Activated naive CD4-positive, alpha-beta T cell treated with anti-CD3 and anti-CD28 coated beads, Interleukin-2, amount 50 U/mL, for 72 hours (primary cell): Measurements from ENCODE around the gene MNX1. TPM values are rescaled to one million over a fixed set of nuclear protein-coding genes. Genes with fewer than 3 reads are reported as not detected.
A peak's percentile ranks its signal among the peaks of the same experiment; 100 is the strongest.

Experiments
- ATAC-seq, 2 donors: fragments of 150-1000 bp; cut with Tn5 transposase; 2 replicates each; pipeline ENCODE4 v1.10.0; 2021; ENCODE audit warnings: mild to moderate bottlenecking in 2 of 2, moderate library complexity in 2 of 2
- DNase-seq, 2 donors: peaks; one replicate each; pipeline ENCODE4 v3.0.0; 2021 to 2022; ENCODE audit warnings: low spot score in 2 of 2
- H3K27ac Mint-ChIP-seq, 2 donors: one replicate each; pipeline ENCODE4 v1.8.0; 2022; ENCODE audit warnings: mild to moderate bottlenecking in 2 of 2, mixed read lengths in 2 of 2
- H3K36me3 Mint-ChIP-seq, 2 donors: one replicate each; pipeline ENCODE4 v1.8.0; 2022; ENCODE audit warnings: mixed read lengths in 2 of 2
- H3K9me3 Mint-ChIP-seq, 2 donors: one replicate each; pipeline ENCODE4 v1.8.0; 2022; ENCODE audit warnings: mixed read lengths in 2 of 2
- total RNA-seq, 2 donors: library from RNA; stranded (reverse); gene quantifications; one replicate each; pipeline ENCODE4 v1.2.3, GENCODE V29; 2022

Gene MNX1
- total RNA-seq, 2 donors from 2014 or later, result 0.12 TPM; not detected in 1

DNA sequence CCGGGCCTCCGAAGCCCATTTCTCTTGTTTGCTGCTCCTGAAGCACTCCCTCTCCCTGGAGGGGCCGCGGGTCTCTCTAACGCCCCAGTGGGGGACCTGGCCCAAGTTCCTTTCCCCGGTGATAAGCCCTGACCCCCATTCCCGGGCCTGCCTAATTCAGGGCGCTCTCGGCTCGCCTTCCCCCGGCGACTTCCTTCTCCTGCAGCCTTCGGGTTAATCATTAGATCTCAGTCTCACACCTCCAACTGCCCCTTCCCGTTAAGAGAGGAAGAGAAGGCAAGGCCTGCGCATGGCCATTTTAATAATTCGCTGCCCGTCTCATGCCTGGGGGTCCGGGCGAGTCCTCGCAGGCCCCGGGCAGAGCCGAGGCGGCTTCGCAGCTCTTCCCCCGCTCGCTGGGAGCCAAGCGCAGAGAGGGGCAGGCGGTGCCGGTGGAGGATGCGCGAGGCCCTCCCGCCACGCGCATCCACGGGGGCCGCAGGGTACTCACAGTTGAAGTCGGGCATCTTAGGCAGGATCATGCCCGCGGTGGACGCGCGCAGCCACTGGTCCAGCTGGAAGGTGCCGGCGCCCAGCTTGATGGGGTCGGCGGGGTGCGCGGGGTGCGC is 1.2 kb downstream of the MNX1 start:
- ATAC-seq, result no peak
- Mint-ChIP-seq H3K9me3 (no peaks in the 10 kb centered on the region), H3K27ac (no peak overlapping the region), H3K36me3 (no peaks in the 10 kb centered on the region)
- DNase-seq, result peak; percentile 23 to 51

DNA sequence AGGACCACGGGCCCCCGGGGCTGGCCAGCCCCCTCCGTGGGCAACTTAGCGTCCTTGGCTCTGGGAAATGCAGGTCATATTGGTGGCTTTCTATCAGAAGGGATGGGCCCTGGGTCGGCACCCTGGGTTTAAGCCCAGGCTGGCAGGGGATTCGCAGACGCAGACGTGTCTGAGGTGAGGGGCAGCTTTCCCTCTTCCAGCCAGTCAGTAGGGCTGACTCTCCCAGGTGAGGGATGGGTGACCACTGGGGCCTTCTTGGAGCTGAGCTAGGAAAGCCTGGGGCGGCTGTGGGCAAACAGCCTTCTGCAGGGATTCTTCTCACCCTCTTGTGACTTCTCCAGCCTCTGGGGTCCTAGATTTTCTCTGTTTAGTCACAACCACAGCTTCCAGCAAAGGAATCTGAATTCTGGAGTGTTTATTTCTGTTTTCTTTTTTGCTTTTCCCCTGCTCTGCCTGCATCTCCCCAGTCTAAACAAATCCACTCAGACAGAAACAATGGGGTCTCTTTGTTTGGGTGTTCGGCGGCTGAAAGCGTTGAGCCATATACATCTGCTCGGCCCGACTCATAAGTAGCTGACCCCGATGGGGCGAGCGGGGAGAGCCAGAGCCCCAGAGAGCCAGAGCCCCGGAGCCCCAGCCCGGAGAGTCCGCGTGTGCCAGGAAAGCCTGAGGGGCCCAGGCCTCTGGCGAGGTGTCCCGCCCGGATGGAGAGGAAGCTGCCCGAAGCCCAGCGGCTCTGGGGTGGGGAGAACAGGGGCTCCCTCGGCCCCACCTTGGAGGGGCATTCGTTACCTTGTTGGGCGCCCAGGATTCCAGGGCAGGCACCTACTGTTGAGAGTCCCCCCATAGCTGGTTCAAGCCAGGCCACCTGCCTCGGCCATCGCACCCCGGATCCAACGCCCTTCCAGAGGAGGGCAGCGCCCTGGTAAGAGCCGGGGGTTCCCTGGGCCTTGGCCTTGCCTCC is 2.0 kb downstream of the MNX1 start:
- no peaks in the 10 kb centered on the region for H3K9me3 Mint-ChIP-seq
- peak overlapping the region in 1 of 2 donors; percentile 17 for H3K27ac Mint-ChIP-seq
- no peaks in the 10 kb centered on the region for H3K36me3 Mint-ChIP-seq

DNA sequence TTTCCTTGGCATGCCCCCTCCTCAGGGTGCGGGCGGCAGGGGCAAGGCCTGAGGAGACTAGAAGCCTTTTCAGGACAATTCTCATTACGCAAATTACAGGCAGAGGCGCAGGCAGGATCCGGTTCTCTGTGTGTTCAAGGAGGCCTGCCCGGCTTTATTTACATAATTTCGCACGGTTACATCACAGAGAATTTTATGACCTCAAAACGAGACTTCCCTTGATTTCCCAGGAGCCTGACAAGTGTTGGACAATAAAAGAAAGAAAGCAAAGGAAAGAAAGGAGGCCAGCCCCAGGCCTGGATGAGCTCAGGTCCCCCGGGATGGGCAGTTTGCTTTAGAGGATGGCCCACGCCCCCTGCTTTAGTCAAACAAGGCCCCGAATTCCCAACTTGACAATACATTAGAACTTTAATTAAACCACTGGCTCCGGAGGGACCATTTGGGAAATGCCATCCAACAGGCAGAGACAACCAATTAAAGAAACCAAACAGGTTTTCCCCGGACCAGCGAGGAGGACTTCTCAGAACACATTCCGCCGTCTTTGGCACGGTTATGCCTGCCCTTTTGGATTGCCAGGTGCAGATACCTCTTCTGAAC is 2.9 kb downstream of the MNX1 start:
- DNase-seq (peak in 1 of 2 donors; percentile 4), ATAC-seq (no peak)
- no peaks in the 10 kb centered on the region for H3K9me3 Mint-ChIP-seq
- H3K27ac Mint-ChIP-seq, result no peak overlapping the region
- no peaks in the 10 kb centered on the region for H3K36me3 Mint-ChIP-seq

More for the DNA sequence above, 2.0 kb downstream of the MNX1 start:
- DNase-seq, result peak in 1 of 2 donors; percentile 48
- ATAC-seq, result no peak

DNA sequence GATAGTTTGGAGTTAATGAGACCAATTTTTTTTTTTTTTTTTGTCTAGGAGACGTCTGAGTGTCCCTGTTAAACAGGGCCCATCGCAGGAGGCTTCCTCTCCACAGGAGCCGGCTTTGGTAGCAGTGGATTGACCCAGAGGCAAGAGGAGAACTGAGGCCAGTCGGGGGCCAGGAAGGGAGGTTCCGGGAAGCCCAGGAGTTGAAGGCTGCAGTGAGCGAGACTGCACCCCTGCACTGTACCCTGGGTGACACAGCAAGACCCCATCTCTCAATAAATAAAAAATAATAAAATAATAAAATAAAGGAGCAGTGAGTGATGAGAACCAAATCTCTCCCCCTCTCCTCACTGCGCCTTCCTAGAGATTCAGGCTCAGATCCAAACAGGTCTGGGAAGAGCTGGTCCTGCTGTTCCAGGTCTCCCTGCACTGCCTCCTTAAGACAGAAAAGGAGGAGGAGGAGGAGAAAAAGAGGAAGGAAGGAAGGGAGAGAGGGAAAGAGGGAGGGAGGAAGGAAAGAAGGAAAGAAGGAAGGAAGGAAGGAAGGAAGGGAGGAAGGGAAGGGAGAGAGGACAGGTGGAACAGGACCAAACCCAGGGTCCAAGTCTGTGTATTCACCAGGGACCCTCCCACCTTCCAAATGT is 3.5 kb downstream of the MNX1 start:
- DNase-seq (peak in 1 of 2 donors; percentile 33), ATAC-seq (no peak)
- Mint-ChIP-seq H3K27ac (no peak overlapping the region), H3K36me3 (no peaks in the 10 kb centered on the region), H3K9me3 (no peaks in the 10 kb centered on the region)

DNA sequence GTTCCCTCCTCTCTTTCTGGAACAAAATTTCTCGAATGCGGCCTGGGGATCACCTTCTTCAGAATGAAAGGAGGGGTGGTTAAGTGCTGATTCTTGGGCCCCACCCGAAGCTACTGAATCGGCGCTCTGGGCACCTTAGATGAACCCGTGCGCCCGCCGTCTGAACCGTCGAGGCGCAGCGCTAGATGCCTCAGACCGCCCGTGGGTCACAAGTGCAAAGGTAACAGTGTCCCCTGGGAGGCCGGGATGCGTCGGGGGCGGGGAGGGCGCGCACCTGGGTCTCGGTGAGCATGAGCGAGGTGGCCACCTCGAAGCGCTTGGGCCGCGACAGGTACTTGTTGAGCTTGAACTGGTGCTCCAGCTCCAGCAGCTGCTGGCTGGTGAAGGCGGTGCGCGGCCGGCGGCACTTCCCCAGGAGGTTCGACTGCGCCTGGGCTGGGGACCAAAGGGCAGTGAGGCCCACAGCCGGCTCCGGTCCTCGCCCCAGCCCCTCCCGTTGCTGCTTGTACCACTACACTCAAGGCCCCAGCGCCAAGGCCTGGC is 4.2 kb downstream of the MNX1 start:
- Mint-ChIP-seq H3K27ac (peak overlapping the region in 1 of 2 donors; percentile 29), H3K36me3 (no peaks in the 10 kb centered on the region), H3K9me3 (no peaks in the 10 kb centered on the region)
- DNase-seq (peak in 1 of 2 donors; percentile 50), ATAC-seq (no peak)

DNA sequence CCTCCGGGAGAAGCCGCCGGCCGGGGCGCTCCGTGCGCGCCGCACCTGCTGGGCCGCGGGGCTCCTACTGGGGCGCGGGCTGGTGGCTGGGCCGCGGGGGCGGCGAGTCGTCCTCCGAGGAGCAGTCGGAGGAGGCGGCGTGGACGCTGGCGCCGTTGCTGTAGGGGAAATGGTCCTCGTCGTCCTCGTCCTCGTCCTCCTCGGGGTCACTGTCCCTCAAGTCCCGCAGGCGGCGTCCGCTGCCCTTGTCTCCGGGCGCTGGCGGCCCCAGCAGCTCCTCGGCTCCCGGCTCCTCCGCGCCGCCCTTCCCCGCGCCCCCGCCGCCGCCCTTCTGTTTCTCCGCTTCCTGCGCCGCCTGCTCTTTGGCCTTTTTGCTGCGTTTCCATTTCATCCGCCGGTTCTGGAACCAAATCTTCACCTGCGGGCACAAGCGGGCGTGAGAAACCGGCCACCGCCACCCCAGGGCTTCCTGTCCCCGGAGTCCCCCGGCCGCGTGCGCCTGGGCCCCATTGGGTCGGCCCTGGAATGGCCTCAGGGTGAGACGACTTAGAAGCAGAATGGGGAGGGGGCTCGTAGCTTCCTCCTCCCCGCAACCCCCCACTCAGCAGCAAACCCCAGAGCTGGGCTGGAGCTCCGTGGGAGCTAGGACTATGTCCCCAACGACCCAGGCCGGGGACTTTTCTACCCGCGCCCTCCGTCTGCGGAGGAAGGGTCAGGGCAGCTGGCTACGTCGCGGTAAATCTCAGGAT is 4.8 kb downstream of the MNX1 start:
- no peak overlapping the region for H3K27ac Mint-ChIP-seq
- no peak for ATAC-seq
- DNase-seq, result peak; percentile 24 to 35
- peaks cover 0 to 6% of the 10 kb centered on the region in 2 donors for H3K36me3 Mint-ChIP-seq
- no peaks in the 10 kb centered on the region for H3K9me3 Mint-ChIP-seq

DNA sequence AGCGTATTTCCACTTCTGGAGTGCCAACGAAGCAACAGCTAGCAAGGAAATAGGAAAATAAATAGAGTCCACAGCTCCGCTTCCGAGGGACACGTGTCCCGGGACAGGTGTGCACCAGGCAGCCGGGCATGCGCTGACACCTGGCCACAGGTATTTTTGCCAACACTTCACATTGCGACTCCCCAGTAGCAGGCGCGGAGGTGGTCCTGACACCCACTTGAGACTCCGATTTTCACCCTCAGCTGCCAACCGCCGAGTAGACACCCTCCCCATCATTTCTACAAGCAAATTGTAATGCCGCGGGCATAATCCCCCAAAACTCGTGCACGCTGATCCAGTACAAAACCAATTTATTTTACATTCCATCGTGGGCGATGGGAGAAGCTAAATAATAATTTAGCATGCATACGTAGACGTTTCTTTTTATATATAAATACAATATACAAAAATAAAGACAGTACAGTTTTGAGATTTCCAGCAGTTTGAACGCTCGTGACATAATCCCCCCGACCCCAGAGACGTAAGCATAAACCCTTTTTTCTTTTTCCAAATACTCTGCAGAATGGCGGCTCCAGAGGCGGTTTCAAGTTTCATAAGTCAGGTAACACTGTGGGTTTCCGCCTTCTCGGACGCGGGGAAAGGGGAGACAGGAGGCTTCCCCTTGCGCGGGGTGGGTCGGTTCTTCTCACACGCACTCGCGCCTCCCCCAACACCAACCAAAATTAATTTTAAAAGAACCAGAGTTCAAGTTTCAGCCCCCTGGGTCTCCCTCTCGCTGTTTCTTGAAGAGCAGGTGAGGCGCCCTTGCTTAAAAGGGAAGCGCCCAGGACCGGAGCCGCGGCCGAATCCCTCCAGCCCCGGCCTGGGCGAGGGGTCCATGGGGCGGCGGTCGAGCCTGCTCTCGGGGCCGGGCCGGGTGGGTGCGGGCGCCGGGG is 5.7 kb downstream of the MNX1 start:
- Mint-ChIP-seq H3K27ac (peak overlapping the region in 1 of 2 donors; percentile 72), H3K36me3 (peaks cover 0 to 6% of the 10 kb centered on the region in 2 donors), H3K9me3 (no peaks in the 10 kb centered on the region)
- ATAC-seq (no peak), DNase-seq (peak in 1 of 2 donors; percentile 13)

DNA sequence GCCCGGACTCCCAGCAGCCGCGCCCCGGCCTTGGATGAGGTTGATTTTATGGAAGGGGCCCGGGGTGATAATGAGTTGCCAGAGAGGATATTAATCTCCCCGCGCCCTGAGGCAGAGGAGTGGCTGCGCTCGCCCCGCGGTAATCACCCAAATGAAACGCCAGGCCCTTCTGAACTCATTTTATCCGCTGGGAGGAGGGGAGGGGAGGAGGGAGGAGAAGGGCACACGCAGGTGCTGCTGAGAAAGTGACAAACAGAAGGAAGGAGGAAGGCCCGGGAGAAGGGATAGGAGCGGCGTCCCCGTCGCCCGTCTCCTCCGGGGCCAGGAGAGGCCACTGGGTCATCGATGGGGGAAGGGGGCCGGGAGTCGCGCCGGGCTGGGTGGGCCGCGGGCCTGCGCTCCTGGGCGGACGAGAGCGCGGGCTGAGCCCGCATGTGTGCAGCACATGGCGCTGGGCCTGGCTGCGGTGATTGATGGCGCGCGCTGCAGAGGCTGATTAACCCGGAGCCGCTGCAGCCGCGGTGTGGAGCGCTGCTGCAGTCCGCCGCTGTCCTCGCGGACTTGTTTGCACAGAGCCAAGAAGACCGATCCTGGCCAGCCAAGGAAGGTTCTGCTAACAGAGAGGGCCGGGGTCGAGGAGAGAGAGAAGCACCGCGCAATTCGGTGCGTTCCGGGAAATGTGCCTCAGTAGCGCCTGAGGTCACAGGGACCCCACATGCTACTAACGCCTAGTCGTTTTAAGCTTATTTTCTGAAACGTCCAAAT is 6.5 kb downstream of the MNX1 start:
- DNase-seq (peak in 1 of 2 donors; percentile 19), ATAC-seq (peak in 1 of 2 donors; percentile 30)
- H3K27ac Mint-ChIP-seq, result peak overlapping the region in 1 of 2 donors; percentile 72
- H3K36me3 Mint-ChIP-seq, result peaks cover 0 to 6% of the 10 kb centered on the region in 2 donors
- H3K9me3 Mint-ChIP-seq, result no peaks in the 10 kb centered on the region

DNA sequence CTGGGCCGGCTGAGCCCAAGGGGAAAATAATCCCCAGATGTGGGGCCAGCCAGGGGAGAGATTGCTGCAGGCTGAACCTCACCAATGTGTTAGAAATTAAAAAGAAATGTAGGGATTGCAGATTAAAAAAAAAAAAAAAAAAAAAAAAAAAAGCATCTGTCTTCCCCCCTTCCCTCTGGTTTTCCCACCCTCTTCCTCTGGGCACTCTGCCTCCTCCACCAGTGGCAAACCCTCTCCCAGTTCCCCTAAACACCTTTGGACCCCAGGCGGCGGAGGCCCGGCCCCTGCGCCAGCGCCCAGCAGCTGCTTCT is 7.1 kb downstream of the MNX1 start:
- no peak for ATAC-seq
- no peaks in the 10 kb centered on the region for H3K9me3 Mint-ChIP-seq
- H3K27ac Mint-ChIP-seq, result no peak overlapping the region

DNA sequence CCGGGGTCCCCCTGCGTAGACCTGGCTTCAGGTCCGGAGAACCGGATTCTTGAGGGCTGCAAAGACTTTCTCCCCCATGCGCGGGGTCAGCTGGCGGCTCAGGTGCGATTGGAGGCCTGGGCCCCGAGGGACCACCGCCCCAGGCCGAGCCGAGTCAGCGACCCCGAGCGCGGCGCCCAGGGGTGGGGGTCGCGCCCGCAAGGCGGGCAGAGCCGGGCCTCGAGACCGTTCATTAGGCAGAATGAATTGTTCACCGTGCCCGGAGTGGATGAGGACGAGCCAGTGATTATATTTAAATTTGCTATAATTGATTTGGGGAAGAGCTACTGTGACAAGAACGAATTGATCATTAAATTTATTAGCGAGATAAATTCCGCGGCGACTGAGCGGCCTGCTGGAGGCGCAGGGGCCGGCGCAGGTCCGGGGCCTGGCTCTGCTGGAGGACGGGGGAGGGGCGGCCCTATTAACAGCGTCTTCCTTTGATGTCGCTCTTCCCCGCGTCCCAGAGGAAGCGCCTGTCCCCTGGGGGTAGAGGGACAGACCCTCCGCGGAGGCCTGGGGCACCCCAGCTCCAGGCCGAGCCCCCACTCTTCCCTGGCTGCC is 7.5 kb downstream of the MNX1 start:
- DNase-seq (no peak), ATAC-seq (no peak)
- Mint-ChIP-seq H3K36me3 (peaks cover 0 to 6% of the 10 kb centered on the region in 2 donors), H3K27ac (no peak overlapping the region), H3K9me3 (no peaks in the 10 kb centered on the region)

More for the DNA sequence above, 7.1 kb downstream of the MNX1 start:
- DNase-seq, result no peak
- peaks cover 0 to 6% of the 10 kb centered on the region in 2 donors for H3K36me3 Mint-ChIP-seq

DNA sequence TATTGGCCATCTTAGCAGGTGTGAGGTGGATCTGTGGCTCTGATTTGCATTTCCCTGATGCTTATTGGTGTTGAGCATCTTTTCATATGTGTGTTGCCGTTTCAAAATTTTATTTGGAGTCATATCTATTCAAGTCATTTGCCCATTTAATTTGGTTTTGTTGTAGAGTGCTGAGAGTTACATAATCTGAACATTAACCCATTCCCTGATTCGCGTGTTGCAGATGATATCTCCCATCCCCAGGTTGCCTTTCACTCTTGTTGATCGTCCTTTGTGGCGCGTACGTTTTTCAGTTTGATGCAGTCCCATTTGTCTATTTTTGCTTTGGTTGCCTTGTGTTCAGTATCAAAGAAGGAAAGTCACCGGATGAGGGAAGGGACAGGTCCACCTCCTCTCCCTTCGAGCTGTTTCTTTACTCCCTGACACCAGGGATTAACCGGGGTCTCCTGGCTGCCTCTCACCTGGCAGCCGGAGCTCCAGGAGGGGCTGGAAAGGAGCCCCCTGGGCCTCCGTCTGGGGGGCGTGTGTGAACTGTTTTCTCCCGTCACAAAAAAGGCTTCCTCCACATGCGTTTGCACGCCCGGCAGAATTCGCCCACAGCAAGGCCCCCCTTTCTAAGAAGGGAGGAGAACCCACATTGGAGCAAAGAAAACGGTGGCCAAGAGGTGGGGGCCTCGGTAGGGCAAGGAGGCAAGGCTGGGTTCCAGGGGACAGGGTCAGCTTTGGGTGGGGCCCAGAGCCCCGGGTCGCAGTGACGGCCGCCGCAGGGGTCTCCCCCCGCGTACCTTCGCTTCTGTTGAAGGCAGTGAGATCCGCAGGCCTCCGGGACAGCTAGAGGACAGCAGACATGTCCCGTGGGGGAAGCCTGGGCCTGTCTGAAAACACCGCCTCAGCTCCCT is 8.3 kb downstream of the MNX1 start:
- ATAC-seq (no peak), DNase-seq (no peak)
- Mint-ChIP-seq H3K9me3 (no peaks in the 10 kb centered on the region), H3K27ac (peak overlapping the region in 1 of 2 donors; percentile 5), H3K36me3 (peaks cover 0 to 6% of the 10 kb centered on the region in 2 donors)

DNA sequence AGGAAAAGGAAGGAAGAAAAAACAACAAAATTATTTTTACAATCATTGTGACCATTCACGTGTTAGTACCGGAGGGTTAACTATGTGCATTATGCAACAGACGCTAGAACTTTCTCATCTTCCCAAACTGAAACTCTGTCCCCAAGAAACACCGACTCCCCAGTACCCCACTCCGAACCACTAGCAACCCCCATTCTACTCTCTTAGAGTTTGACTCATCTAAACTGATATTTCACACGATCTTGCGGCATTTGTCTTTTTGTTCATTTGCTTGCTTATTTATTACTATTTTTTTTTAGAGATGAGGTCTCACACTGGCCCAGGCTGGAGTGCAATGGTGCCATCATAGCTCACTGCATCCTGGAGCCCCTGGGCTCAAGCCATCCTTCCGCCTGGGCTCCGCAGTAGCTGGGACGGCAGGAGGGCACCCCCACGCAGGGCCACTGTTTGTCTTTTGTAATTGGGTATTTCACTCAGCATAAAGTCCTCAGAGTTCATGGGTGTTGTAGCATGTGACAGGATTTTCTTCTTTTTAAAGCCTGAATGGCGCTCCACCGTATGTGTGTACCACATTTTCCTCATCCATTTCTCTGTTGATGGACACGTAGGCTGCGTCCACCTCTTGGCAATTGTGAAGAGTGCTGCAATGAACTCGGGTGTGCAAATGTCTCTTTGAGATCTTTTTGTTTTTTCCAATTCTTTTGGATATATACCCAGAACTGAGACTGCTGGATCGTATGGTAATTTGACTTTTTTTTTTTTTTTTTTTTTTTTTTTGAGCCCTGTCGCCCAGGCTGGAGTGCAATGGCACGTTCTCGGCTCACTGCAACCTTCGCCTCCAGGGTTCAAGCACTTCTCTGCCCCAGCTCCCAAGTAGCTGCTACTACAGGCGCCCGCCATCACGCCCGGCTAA is 9.5 kb downstream of the MNX1 start:
- H3K9me3 Mint-ChIP-seq, result no peaks in the 10 kb centered on the region
- ATAC-seq (no peak), DNase-seq (no peak)
- no peak overlapping the region for H3K27ac Mint-ChIP-seq
- H3K36me3 Mint-ChIP-seq, result peaks cover 0 to 6% of the 10 kb centered on the region in 2 donors
